K562 (cell line): Measurements from ENCODE around the gene CSNK2A1. TPM values are rescaled to one million over a fixed set of nuclear protein-coding genes. Genes with fewer than 3 reads are reported as not detected.

Experiments
- ATAC-seq: fragments of 200-7000 bp; cut with Tn5 transposase; 3 replicates; pipeline ENCODE4 v1.9.1; 2020; ENCODE audit warnings: moderate library complexity
- BruUV-seq: library from RNA; stranded (reverse); fragments of 400-500 nt; replicated peaks from 2 replicates; lab custom pipeline; 2021; lab: Mats Ljungman, UMichigan
- CTCF ChIA-PET: fragments of 300-600 bp; formaldehyde crosslinking; extraction: SDS; loops from one replicate; lab custom pipeline; 2021; ENCODE audit warnings: low intra/inter-chr PET ratio; lab: Yijun Ruan, JAX
- POLR2A ChIA-PET: fragments of 300-600, 350-650 bp; sonication (Branson Sonifier 250); formaldehyde crosslinking; extraction: SDS; loops from one replicate; lab custom pipeline; 2021; ENCODE audit warnings: antibody characterized with exemption, inconsistent platforms; lab: Yijun Ruan, JAX
- DNase-seq, 4 experiments: peaks; one replicate each; pipeline versions ENCODE4 v3.0.0 to v3.0.0-alpha.2; 2011 to 2018; ENCODE audit warnings: low spot score in 3 of 4, mixed read lengths in 3 of 4; ENCODE audit errors: extremely low read depth in 1 of 4
- FAIRE-seq: peaks from 2 replicates; lab custom pipeline; 2011; peaks lifted over from hg19 to GRCh38; lab: Jason Lieb, UNC
- H2AFZ ChIP-seq: 2 replicates; pipeline ENCODE4 v1.6.0; 2011; ENCODE audit warnings: low read depth, low read length, control low read depth, inconsistent platforms
- H3K27ac ChIP-seq: fragments of 200-600 bp; 3 replicates; pipeline ENCODE4 v1.8.0; 2011; ENCODE audit warnings: low read depth, mild to moderate bottlenecking, control low read depth, inconsistent platforms, low read length, moderate library complexity, mixed read lengths; ENCODE audit errors: extremely low read depth
- H3K27me3 ChIP-seq, 2 experiments: fragments of 300-600 bp in 1 of 2; 2 replicates in 1 of 2; 3 replicates in 1 of 2; pipeline versions ENCODE4 v1.6.0 to v1.8.0; 2011; ENCODE audit warnings: inconsistent platforms in 2 of 2, low read length in 2 of 2, mild to moderate bottlenecking in 1 of 2, mixed read lengths in 1 of 2, moderate library complexity in 1 of 2; ENCODE audit not compliant: control insufficient read depth in 2 of 2, insufficient read depth in 2 of 2
- H3K36me3 ChIP-seq: fragments of 300-600 bp; 3 replicates; pipeline ENCODE4 v1.8.0; 2011; ENCODE audit warnings: mild to moderate bottlenecking, low read length, inconsistent platforms; ENCODE audit not compliant: control insufficient read depth, insufficient read depth
- H3K4me1 ChIP-seq, 2 experiments: fragments of 200-600 bp in 1 of 2; replicated peaks in 1 of 2; 2 replicates in 1 of 2; 3 replicates in 1 of 2; pipeline versions ENCODE4 v1.5.1 to v1.8.0; 2011; ENCODE audit warnings: inconsistent platforms in 2 of 2, low read length in 2 of 2, mild to moderate bottlenecking in 1 of 2, mixed read lengths in 1 of 2, moderate library complexity in 1 of 2; ENCODE audit not compliant: control insufficient read depth in 2 of 2, insufficient read depth in 2 of 2
- H3K4me2 ChIP-seq: 2 replicates; pipeline ENCODE4 v1.6.1; 2011; ENCODE audit warnings: low read length, control low read depth, inconsistent platforms, mixed read lengths; ENCODE audit not compliant: insufficient read depth
- H3K4me3 ChIP-seq: fragments of 200-600 bp; sonication (generic), shearing (Covaris generic); 2 replicates; pipeline ENCODE4 v1.5.1; 2016; ENCODE audit warnings: control low read depth, inconsistent platforms
- H3K79me2 ChIP-seq: fragments of 200-600 bp; 3 replicates; pipeline ENCODE4 v1.8.0; 2011; ENCODE audit warnings: low read length, inconsistent platforms; ENCODE audit not compliant: control insufficient read depth, insufficient read depth
- H3K9ac ChIP-seq, 2 experiments: 2 replicates each; pipeline versions ENCODE4 v1.6.0 to v1.6.1; 2011; ENCODE audit warnings: low read depth in 2 of 2, low read length in 2 of 2, control low read depth in 1 of 2, inconsistent platforms in 1 of 2, mild to moderate bottlenecking in 1 of 2, mixed read lengths in 1 of 2; ENCODE audit not compliant: insufficient read depth in 1 of 2
- H3K9me1 ChIP-seq: one replicate; pipeline ENCODE4 v1.6.0; 2011; ENCODE audit warnings: inconsistent platforms, mild to moderate bottlenecking, low read length, moderate library complexity; ENCODE audit not compliant: control insufficient read depth, insufficient read depth
- H3K9me3 ChIP-seq: replicated peaks from 2 replicates; pipeline ENCODE4 v1.5.1; 2011; ENCODE audit warnings: low read depth, low read length, inconsistent platforms; ENCODE audit not compliant: control insufficient read depth, insufficient read depth
- H4K20me1 ChIP-seq: replicated peaks from 2 replicates; pipeline ENCODE4 v1.6.1; 2011; ENCODE audit warnings: low read length, inconsistent platforms, mixed read lengths; ENCODE audit not compliant: control insufficient read depth, insufficient read depth
- HNRNPL ChIP-seq: fragments of 200-400 bp; formaldehyde crosslinking; IDR thresholded peaks from 2 replicates; pipeline ENCODE4 v1.6.1; 2017; ENCODE audit warnings: low read depth, mild to moderate bottlenecking, low read length
- KAT7 ChIP-seq: sonication (generic); formaldehyde crosslinking; IDR thresholded peaks from 2 replicates; pipeline ENCODE4 v1.8.0; 2022; ENCODE audit warnings: missing genetic modification reagents, mild to moderate bottlenecking, borderline replicate concordance
- RAD51 ChIP-seq: fragments of 450-650 bp; IDR thresholded peaks from 2 replicates; pipeline ENCODE4 v1.7.1; 2016; ENCODE audit warnings: low read depth, mild to moderate bottlenecking, borderline replicate concordance
- RBBP5 ChIP-seq: fragments of 200-600 bp; sonication (generic); IDR thresholded peaks from 2 replicates; pipeline ENCODE4 v1.6.1; 2012; ENCODE audit warnings: borderline replicate concordance, mild to moderate bottlenecking, low read length, control low read depth, inconsistent platforms; ENCODE audit not compliant: insufficient read depth, poor library complexity, severe bottlenecking
- WGBS: fragments of 100-300 bp; shearing (Covaris generic); methylation state at CpG from one replicate; pipeline ENCODE4 v1.1.6; 2016; ENCODE audit warnings: low coverage, mixed read lengths; ENCODE audit not compliant: insufficient coverage; ENCODE audit errors: missing lambda C conversion rate; 5-methylcytosine and 5-hydroxymethylcytosine counted together
- in situ Hi-C: fragments of 300-500 bp; cut with MboI; formaldehyde crosslinking; loops from 4 replicates; pipeline ENCODE4 v1.15.0; 2018; ENCODE audit warnings: inconsistent platforms, mixed read lengths
- intact Hi-C: fragments of 100-400 bp; cut with micrococcal nuclease; formaldehyde crosslinking; loops from 2 replicates; pipeline ENCODE4 v1.14.2; 2022
- polyA plus RNA-seq, 8 experiments: library from polyadenylated mRNA; depleted of rRNA in 4 of 8; stranded (reverse) in 5 of 8; unstranded in 3 of 8; fragments of >200 nt; fragmentation: Nextera tagmentation in 2 of 8; fragmentation: Illumina TruSeq in 1 of 8; extraction: Ambion mirVana in 2 of 8; extraction: Trizol in 1 of 8; gene quantifications; 2 replicates each; pipeline versions ENCODE4 v1.2.1 to v1.2.3, GENCODE V29; 2011 to 2014; ENCODE audit warnings: inconsistent platforms in 1 of 8, missing spikeins in 1 of 8
- total RNA-seq, 7 experiments: library from RNA; depleted of rRNA in 6 of 7; stranded (reverse); fragments of >200 nt in 6 of 7; fragmentation: Illumina TruSeq in 2 of 7; extraction: Trizol in 2 of 7; gene quantifications; 2 replicates each; pipeline versions ENCODE4 v1.2.1 to v1.2.3, GENCODE V29; 2011 to 2021; ENCODE audit warnings: low replicate concordance in 1 of 7

Gene CSNK2A1
- total and polyA plus RNA-seq, 9 of the 15 experiments (the other 6 are each of a cell fraction or from before 2014, with no cell fraction given) = 71.0 to 251 (median 103) TPM

- CTCF ChIA-PET = no interaction called here
- H3K9ac ChIP-seq = peak overlapping the region in 1 of 2 experiments; percentile 78; a peak in 2 of 4 replicates
- no peak overlapping the region for H2AFZ ChIP-seq
- H3K27me3 ChIP-seq = no peaks in the 10 kb centered on the region
- peaks cover 17% of the 10 kb centered on the region; the same call in 1 of the 3 replicates for H3K36me3 ChIP-seq
- no peak for DNase-seq
- H3K27ac ChIP-seq = peak overlapping the region; percentile 89
- WGBS = 4% methylated on average over 2 of the region's 2 CpGs
- no peak for ATAC-seq
- TF ChIP-seq KAT7 (CRISPR knock-in tag) = peak; percentile 33; the same call in 1 of the 2 replicates
- no peak for TF ChIP-seq RAD51
- 0 out of 2 replicates have a peak, but pooled peaks have one; percentile 33 for TF ChIP-seq HNRNPL
- peak; percentile 49 for FAIRE-seq
- H4K20me1 ChIP-seq = peaks cover 16% of the 10 kb centered on the region
- peak overlapping the region; percentile 93 for H3K4me3 ChIP-seq
- no peaks in the 10 kb centered on the region for H3K9me1 ChIP-seq
- no peaks in the 10 kb centered on the region for H3K9me3 ChIP-seq
- H3K4me2 ChIP-seq = peak overlapping the region; percentile 82
- H3K79me2 ChIP-seq = peaks cover 63% of the 10 kb centered on the region
- in situ Hi-C loops = no loop called here
- H3K4me1 ChIP-seq = peaks cover 4 to 21% of the 10 kb centered on the region in 2 experiments; a peak in 4 of 5 replicates
- no TSS peak for BruUV-seq
- POLR2A ChIA-PET = interaction anchor here (0.7 to 1.6 kb wide), 9 partner anchors 9 to 60 kb away, joined by 3 to 8 read pairs (median 4); no protein-coding TSS in a partner anchor
- intact Hi-C loops = loop anchor here (5.0 kb wide), 1 partner anchor 58 kb away; no protein-coding TSS in a partner anchor
These were observed 82.9 kb downstream of the CSNK2A1 start for GRCh38 chr20:460707-461106.

DNA sequence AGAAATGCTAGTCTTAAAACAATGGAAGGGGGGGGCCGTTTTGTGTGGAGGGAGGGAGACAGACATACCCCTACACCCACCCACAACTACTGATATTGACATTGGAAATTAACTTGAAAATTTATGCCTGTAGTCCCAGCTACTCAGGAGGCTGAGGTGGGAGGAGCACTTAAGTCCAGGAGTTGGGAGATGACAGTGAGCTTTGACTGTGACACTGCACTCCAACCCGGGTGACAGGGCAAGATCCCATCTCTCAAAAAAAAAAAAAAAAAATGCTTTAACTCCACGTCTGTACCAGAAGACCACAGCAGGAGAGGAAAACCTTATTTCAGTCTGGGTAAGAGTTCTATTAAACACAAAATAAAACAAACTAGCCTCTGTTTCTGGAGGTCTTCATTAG, 83.4 kb downstream of the CSNK2A1 start:
- FAIRE-seq (peak; percentile 98), DNase-seq (peak in 2 of 4 experiments; percentile 49 to 82), ATAC-seq (peak; percentile 78)
- H3K9me1 ChIP-seq = no peaks in the 10 kb centered on the region
- H3K4me2 ChIP-seq = peak overlapping the region; percentile 82
- H3K79me2 ChIP-seq = peaks cover 67% of the 10 kb centered on the region
- peaks cover 16% of the 10 kb centered on the region for H4K20me1 ChIP-seq
- ChIA-PET CTCF (no interaction called here), POLR2A (interaction anchor here (0.6 to 1.6 kb wide), 11 partner anchors 9 to 124 kb away, joined by 3 to 8 read pairs (median 4); no protein-coding TSS in a partner anchor)
- intact Hi-C loops = loop anchor here (5.0 kb wide), 1 partner anchor 58 kb away; no protein-coding TSS in a partner anchor
- WGBS = 0% methylated on average over 3 of the region's 3 CpGs
- peak overlapping the region; percentile 93 for H3K4me3 ChIP-seq
- H3K27me3 ChIP-seq = no peaks in the 10 kb centered on the region
- H3K9ac ChIP-seq = peak overlapping the region in 1 of 2 experiments; percentile 78; a peak in 2 of 4 replicates
- no peak overlapping the region for H2AFZ ChIP-seq
- H3K27ac ChIP-seq = peak overlapping the region; percentile 89
- H3K9me3 ChIP-seq = no peaks in the 10 kb centered on the region
- in situ Hi-C loops = no loop called here
- H3K4me1 ChIP-seq = peaks cover 4 to 21% of the 10 kb centered on the region in 2 experiments; a peak in 4 of 5 replicates
- BruUV-seq = no TSS peak
- H3K36me3 ChIP-seq = peaks cover 17% of the 10 kb centered on the region; the same call in 1 of the 3 replicates
- TF ChIP-seq RBBP5 = no peak
